ENCODE results near the gene APLP1. TPM values are rescaled to one million over a fixed set of nuclear protein-coding genes. Genes with fewer than 3 reads are reported as not detected.
A peak's percentile ranks its signal among the peaks of the same experiment; 100 is the strongest.
"Not testable (repeated sequence)": the region's sequence is repeated elsewhere in the genome, so short reads cannot be mapped to it uniquely, and the experiment has no call there.

The APLP1 gene
- total RNA-seq, 4 donors from 2014 or later, result 0.64 to 1.6 (median 0.96) TPM

GRCh38 chr19:35909684-35910035, 41.3 kb downstream of the APLP1 start:
- Histone ChIP-seq H3K27ac (peak overlapping the region; percentile 3), H3K4me3 (no peak overlapping the region), H3K4me1 (peaks cover 10% of the 10 kb centered on the region), H3K27me3 (no peaks in the 10 kb centered on the region), H3K36me3 (no peaks in the 10 kb centered on the region), H3K9me3 (no peaks in the 10 kb centered on the region)
- WGBS, result 70% methylated on average over 3 of the region's 6 CpGs
- no peak for DNase-seq (ENCODE audit: low spot score in 2 of 2)
- TF ChIP-seq POLR2AphosphoS5 (IDR thresholded peaks at IDR 0.05) (no peak), CTCF (IDR thresholded peaks at IDR 0.05) (no peak), EP300 (IDR thresholded peaks at IDR 0.05) (no peak)

- WGBS, result 92% methylated on average over 14 of the region's 14 CpGs
- peaks cover 10% of the 10 kb centered on the region for H3K4me1 ChIP-seq
- H3K27me3 ChIP-seq; DNase-seq (ENCODE audit: low spot score in 2 of 2); H3K27ac ChIP-seq; H3K9me3 ChIP-seq; H3K4me3 ChIP-seq; H3K36me3 ChIP-seq: not testable (repeated sequence)
Observed at GRCh38 chr19:35910355-35910754, 42.0 kb downstream of the APLP1 start.

GRCh38 chr19:35911173-35911572, 42.8 kb downstream of the APLP1 start:
- H3K27ac ChIP-seq, result no peak overlapping the region
- no peak for DNase-seq (ENCODE audit: low spot score in 2 of 2)
- no peak for TF ChIP-seq CTCF (IDR thresholded peaks at IDR 0.05)
- TF ChIP-seq EP300 (IDR thresholded peaks at IDR 0.05), result no peak
- TF ChIP-seq POLR2AphosphoS5 (IDR thresholded peaks at IDR 0.05), result no peak
- TF ChIP-seq POLR2A (IDR thresholded peaks at IDR 0.05), result no peak

GRCh38 chr19:35911790-35912189, 43.4 kb downstream of the APLP1 start:
- WGBS, result 48% methylated on average over 5 of the region's 5 CpGs
- Histone ChIP-seq H3K36me3 (no peaks in the 10 kb centered on the region), H3K4me1 (peaks cover 6% of the 10 kb centered on the region), H3K9me3 (no peaks in the 10 kb centered on the region), H3K4me3 (no peak overlapping the region), H3K27me3 (no peaks in the 10 kb centered on the region), H3K27ac (no peak overlapping the region)
- DNase-seq (ENCODE audit: low spot score in 2 of 2), result no peak
- no peak for TF ChIP-seq POLR2AphosphoS5 (IDR thresholded peaks at IDR 0.05)

More at GRCh38 chr19:35911173-35911572, 42.8 kb downstream of the APLP1 start:
- Histone ChIP-seq H3K27me3 (no peaks in the 10 kb centered on the region), H3K36me3 (no peaks in the 10 kb centered on the region), H3K4me1 (peaks cover 10% of the 10 kb centered on the region), H3K9me3 (no peaks in the 10 kb centered on the region), H3K4me3 (no peak overlapping the region)
- WGBS, result 60% methylated on average over 3 of the region's 3 CpGs

- Histone ChIP-seq H3K4me1 (peaks cover 5% of the 10 kb centered on the region), H3K9me3 (no peaks in the 10 kb centered on the region), H3K36me3 (no peaks in the 10 kb centered on the region), H3K27ac (no peak overlapping the region), H3K27me3 (no peaks in the 10 kb centered on the region), H3K4me3 (no peak overlapping the region)
- 52% methylated on average over 7 of the region's 7 CpGs for WGBS
- DNase-seq (ENCODE audit: low spot score in 2 of 2), result no peak
- TF ChIP-seq POLR2AphosphoS5 (IDR thresholded peaks at IDR 0.05), result no peak
- TF ChIP-seq CTCF (IDR thresholded peaks at IDR 0.05), result no peak
- TF ChIP-seq POLR2A (IDR thresholded peaks at IDR 0.05), result no peak
- TF ChIP-seq EP300 (IDR thresholded peaks at IDR 0.05), result no peak
Observed at GRCh38 chr19:35913589-35913988, 45.2 kb downstream of the APLP1 start.

- H3K4me3 ChIP-seq, result no peak overlapping the region
- H3K27me3 ChIP-seq, result no peaks in the 10 kb centered on the region
- H3K9me3 ChIP-seq, result no peaks in the 10 kb centered on the region
- H3K4me1 ChIP-seq, result peaks cover 5% of the 10 kb centered on the region
- TF ChIP-seq POLR2A (IDR thresholded peaks at IDR 0.05) (no peak), EP300 (IDR thresholded peaks at IDR 0.05) (no peak), CTCF (IDR thresholded peaks at IDR 0.05) (no peak), POLR2AphosphoS5 (IDR thresholded peaks at IDR 0.05) (no peak)
- no peaks in the 10 kb centered on the region for H3K36me3 ChIP-seq
- 76% methylated on average over 3 of the region's 3 CpGs for WGBS
- no peak for DNase-seq (ENCODE audit: low spot score in 2 of 2)
- no peak overlapping the region for H3K27ac ChIP-seq
Observed at GRCh38 chr19:35915443-35915842, 47.1 kb downstream of the APLP1 start.

Data from suprapubic skin (tissue), 4 donors.